Stimulated activated CD4-positive, alpha-beta T cell treated with anti-CD3 and anti-CD28 coated beads, TNF-alpha, amount 100 ng/mL, for 4 hours (primary cell): Measurements from ENCODE around the gene TMEM150B.
"Not testable (repeated sequence)": the region's sequence is repeated elsewhere in the genome, so short reads cannot be mapped to it uniquely, and the experiment has no call there.

Source experiments
- DNase-seq, 3 experiments: peaks; one replicate each; pipeline ENCODE4 v3.0.0-alpha.2; 2020; ENCODE audit warnings: low read depth in 3 of 3

Gene TMEM150B

GRCh38 chr19:55339105-55339888, 14.2 kb upstream of the TMEM150B start, which contains the start of gene KMT5C:
Gene KMT5C (plus strand): TSS chr19:55339876. CDS start chr19:55341937, 2,061 bp downstream.
- DNase-seq = peak; percentile 100

DNA sequence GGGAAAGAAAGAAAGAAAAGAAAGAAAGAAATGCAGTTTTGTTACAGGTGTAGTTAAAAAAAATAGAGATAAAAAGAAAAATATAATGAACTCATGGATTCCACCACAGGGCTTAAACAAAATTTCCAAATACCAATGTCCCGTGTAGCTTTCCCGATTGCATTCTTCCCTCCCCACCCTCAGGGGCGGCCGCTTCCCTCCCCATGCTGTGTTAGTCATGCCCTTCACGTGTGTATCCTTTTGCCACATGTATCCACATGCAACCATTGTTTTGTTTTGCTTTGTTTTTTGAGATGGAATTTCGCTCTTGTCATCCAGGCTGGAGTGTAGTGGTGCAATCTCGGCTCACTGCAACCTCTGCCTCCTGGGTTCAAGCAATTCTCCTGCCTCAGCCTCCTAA, 11.0 kb upstream of the TMEM150B start:
- no peak for DNase-seq

GRCh38 chr19:55333870-55334269, 8.7 kb upstream of the TMEM150B start:
- DNase-seq = no peak

GRCh38 chr19:55329791-55330190, 4.7 kb upstream of the TMEM150B start:
- DNase-seq = not testable (repeated sequence)

DNA sequence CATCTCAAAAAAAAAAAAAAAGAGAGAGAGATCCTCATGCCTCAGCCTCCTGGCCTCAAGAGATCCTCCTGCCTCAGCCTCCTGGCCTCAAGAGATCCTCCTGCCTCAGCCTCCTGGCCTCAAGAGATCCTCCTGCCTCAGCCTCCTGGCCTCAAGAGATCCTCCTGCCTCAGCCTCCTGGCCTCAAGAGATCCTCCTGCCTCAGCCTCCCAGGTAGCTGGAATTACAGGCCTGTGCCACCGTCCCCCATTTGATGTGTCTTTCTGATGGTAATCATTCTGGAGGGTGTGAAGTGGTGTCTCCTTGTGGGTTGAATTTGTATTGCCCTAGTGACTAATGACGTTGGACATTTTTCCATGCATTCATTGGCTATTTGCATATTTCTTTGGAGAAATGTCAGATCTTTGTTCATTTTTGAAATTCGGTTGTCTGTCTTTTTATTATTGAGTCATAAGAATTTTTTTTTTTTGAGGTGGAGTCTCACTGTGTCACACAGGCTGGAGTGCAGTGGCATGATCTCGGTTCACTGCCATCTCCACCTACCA, 3.7 kb upstream of the TMEM150B start:
- DNase-seq = not testable (repeated sequence)

DNA sequence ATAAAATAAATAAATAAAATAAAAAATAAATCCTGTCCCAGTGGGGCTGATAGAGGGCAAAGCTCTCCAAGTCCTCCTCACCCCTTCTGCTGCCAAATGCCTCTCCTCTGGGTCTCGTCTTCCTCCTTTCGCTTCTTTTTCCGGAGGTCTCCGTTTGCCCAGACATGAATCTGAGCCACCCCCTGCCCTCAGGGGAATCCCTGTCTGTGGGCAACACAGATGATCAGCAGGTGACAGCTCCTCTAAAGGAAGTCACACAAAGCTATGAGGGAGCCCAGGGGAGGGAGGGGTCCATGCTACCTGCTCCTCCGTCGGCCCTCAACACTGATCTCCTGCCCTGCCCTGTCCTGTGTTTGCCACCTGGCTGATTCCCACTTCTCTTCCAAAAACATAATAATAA, 479 bp downstream of the TMEM150B start:
- no peak for DNase-seq

DNA sequence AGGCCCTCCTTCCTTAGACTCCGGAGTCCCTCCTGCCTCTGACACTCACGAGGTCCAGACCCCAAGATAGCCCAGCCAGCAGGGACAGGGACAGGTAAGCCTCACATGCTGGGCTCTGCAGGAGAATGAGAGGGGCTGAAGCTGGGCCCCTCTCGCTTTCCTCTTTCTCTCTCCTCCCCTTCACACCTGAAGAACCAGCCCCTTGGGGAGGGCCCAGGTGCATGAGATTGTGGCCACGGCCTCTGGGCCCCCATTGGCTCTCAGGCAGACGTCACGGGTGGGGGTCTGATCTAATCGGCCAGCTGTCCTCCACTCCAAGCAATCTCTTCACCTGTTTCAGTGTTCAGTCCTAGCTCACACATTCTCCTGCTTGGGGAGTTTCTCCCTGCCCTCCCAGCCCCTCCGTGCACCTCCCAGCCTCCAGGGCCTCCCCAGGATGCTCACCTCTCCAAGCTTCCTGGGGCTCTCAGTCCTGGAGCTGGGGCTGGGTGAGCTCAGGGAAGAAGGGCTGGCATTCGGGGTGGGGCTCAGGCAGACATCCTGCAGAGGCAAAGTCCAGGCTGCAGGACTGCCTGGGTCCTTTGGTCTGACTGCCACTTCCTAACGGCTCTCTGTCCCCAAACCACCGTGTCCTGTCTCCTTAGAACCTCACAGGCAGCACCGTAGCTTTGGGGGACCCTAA, 2.8 kb downstream of the TMEM150B start:
- DNase-seq = no peak

- DNase-seq = no peak
Measured at GRCh38 chr19:55321466-55322137, 3.5 kb downstream of the TMEM150B start.

- DNase-seq = no peak
Measured at GRCh38 chr19:55320844-55321419, 4.2 kb downstream of the TMEM150B start.

GRCh38 chr19:55319785-55320184, 5.4 kb downstream of the TMEM150B start:
- no peak for DNase-seq

DNA sequence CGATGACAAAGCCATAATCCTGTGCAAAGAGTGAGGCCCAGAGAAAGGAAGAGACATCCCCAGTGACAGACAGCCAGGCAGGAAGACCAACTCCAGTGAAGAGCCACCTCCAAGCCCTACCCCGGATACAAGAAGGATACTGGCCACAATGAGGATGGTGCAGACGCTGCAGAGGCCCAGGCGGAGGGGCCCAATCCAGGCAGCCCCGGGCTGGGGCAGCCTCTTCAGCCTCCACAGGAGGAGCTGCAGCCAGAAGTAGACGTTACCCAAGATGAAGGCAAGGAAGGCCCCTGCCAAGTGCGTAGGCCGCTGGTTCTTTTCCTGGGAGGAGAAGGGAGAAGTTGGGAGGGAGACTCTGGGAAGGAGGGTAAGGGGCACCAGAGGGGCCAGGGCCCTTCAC, 8.5 kb downstream of the TMEM150B start:
- no peak for DNase-seq

DNA sequence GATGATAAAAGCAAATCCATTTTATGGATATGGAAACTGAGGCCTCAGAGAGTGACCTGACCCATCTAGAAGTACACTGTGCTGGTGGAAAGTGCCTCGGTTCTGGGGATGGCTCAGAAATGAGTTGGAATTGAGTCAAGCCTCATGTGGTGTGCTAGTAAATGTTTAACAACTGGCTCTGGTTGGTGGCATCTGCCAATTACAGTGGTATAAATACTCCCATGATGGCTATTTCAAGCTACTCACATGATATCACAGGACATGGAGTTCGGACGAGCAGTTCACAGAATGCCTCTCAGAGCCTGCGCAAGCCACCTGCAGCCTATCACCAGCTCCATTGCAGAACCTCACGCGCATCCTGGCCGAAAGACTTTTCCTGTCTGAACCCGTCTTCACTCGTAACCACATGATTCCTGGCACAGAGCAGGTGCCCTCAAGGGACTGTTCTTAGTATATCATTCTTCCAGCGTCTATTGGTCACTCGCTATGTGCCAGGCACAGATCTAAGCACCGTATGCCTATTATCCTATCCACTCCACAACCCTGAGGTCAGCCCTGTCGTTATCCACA, 9.1 kb downstream of the TMEM150B start:
- no peak for DNase-seq

DNA sequence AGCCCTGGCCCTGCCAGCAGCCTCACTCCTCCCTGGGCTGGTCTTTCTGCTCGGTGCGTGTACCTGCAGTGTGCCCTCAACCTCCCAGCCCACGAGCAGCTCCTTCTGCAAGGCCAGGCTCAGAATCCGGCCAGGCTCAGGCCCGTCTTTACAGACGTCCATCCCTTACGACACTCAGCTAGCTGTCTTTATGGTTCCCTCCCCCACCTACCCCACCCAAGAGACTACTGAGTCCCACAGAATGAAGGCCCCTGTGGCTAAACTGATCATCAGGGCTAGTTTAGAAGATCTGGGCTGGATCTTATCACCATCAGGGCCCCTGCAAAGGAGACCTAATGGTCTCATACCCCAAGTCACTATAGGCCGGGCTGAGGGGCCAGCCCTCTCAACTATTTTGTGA, 10.7 kb downstream of the TMEM150B start:
- no peak for DNase-seq

- no peak for DNase-seq
Measured at GRCh38 chr19:55312621-55313512, 12.3 kb downstream of the TMEM150B start.

- DNase-seq = no peak
Measured at GRCh38 chr19:55311797-55312196, 13.3 kb downstream of the TMEM150B start.

DNA sequence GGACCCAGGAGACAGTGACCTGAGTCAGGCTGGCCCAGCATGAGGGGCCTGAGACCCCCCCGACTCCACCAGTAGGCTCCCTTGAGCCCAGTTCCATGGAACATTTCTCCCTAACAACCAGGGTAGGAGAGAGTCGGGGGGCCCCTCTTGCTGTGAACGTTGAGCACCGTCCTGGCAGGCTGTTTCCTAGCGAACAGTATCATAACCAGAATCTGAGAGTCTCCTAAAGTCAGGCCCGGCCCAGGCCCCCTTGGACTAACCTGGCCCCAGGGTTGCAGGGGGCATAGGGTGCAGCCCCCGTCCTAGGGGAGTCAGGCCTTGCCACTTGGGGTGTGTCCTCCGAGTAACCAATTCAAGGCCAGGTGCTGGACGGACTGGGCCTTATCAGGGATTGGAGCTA, 13.7 kb downstream of the TMEM150B start:
- no peak for DNase-seq

DNA sequence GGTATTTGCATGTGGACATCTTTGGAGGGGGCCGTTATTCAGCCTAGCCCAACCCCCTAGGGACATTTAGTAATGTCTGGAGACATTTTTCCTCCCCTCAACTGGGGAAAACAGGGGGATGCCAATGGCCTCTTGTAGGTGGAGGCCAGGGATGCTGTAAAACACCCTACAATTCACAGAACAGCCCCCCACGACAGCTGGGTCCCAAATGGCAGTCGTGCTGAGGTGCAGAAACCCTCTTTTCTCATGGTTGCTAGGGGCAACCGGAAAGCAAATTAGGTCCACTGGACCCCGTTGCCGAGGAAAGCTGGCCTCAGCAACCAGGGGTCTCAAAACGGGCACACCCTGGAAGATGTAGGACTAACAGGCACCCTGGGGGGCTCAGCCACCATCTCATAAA, 14.6 kb downstream of the TMEM150B start:
- DNase-seq = no peak

GRCh38 chr19:55309448-55309847, 15.7 kb downstream of the TMEM150B start:
- no peak for DNase-seq

GRCh38 chr19:55308281-55308680, 16.9 kb downstream of the TMEM150B start:
- no peak for DNase-seq

DNA sequence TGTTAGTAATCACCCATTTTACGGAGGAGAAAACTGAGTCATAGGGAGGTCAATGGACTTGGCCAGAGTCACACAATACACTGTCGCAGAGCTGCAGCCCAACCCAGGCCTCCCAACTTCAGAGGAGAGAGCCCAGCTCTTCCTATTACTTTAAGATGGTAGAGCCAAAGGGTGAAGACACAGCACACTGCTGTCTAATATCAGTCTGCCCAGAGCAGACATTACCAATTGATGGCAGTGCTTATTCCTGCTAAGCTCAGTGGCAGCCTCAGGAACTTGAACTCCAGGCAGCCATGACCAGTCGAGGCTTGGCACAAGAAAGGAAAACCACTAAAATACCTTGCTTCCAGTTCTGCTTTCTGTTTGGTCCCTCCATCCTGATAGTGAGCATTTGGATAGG, 18.4 kb downstream of the TMEM150B start:
- no peak for DNase-seq
